Neural cell (in vitro differentiated cells): ENCODE results near the gene CACNA1S.

ENCODE experiments used
- CTCF ChIP-seq: fragments of 450-650 bp; IDR thresholded peaks from 2 replicates; pipeline ENCODE4 v1.5.1; 2014; ENCODE audit warnings: antibody characterized with exemption, mild to moderate bottlenecking, moderate library complexity; ENCODE audit not compliant: poor library complexity, severe bottlenecking
- EP300 ChIP-seq: fragments of 450-650 bp; conservative IDR thresholded peaks from 2 replicates; pipeline ENCODE4 v1.6.1; 2014; ENCODE audit warnings: antibody characterized with exemption, mild to moderate bottlenecking, moderate library complexity; ENCODE audit not compliant: poor library complexity, severe bottlenecking
- EZH2 ChIP-seq: fragments of 200-600, 300-800 bp; shearing (Covaris generic), sonication (generic); IDR thresholded peaks from 2 replicates; pipeline ENCODE4 v1.6.1; 2014; ENCODE audit warnings: antibody characterized with exemption, low read length, borderline replicate concordance, mild to moderate bottlenecking; ENCODE audit not compliant: insufficient read depth, poor library complexity, severe bottlenecking
- MXI1 ChIP-seq: fragments of 450-650 bp; conservative IDR thresholded peaks from 2 replicates; pipeline ENCODE4 v1.6.1; 2014; ENCODE audit warnings: antibody characterized with exemption, mild to moderate bottlenecking; ENCODE audit not compliant: poor library complexity, severe bottlenecking
- REST ChIP-seq: IDR thresholded peaks from 2 replicates; pipeline ENCODE4 v1.6.1; 2012; ENCODE audit warnings: borderline replicate concordance

- TF ChIP-seq CTCF (no peak), EZH2 (no peak), MXI1 (no peak), REST (no peak), EP300 (no peak)
Measured at GRCh38 chr1:201109651-201110050, 2.6 kb downstream of the CACNA1S start.
